HFFc6 (cell line): ENCODE results near the gene ZNF213. TPM values are rescaled to one million over a fixed set of nuclear protein-coding genes. Genes with fewer than 3 reads are reported as not detected.
A peak's percentile ranks its signal among the peaks of the same experiment; 100 is the strongest.

ENCODE experiments used
- DNase-seq: peaks from one replicate; pipeline ENCODE4 v3.0.0-alpha.2; 2018
- H3K27ac Mint-ChIP-seq: 2 replicates; pipeline ENCODE4 v1.8.0; 2020; ENCODE audit warnings: mild to moderate bottlenecking, mixed read lengths
- H3K27me3 Mint-ChIP-seq: 2 replicates; pipeline ENCODE4 v1.8.0; 2021; ENCODE audit warnings: mild to moderate bottlenecking, moderate library complexity, mixed read lengths; ENCODE audit not compliant: insufficient read depth
- H3K36me3 Mint-ChIP-seq: 2 replicates; pipeline ENCODE4 v1.8.0; 2021; ENCODE audit warnings: low read depth, mixed read lengths
- H3K4me1 Mint-ChIP-seq: 2 replicates; pipeline ENCODE4 v1.8.0; 2020; ENCODE audit warnings: low read depth, mixed read lengths
- H3K4me3 Mint-ChIP-seq: 2 replicates; pipeline ENCODE4 v1.8.0; 2020; ENCODE audit warnings: mild to moderate bottlenecking, moderate library complexity, mixed read lengths
- H3K9me3 Mint-ChIP-seq: 2 replicates; pipeline ENCODE4 v1.8.0; 2020; ENCODE audit warnings: mild to moderate bottlenecking, mixed read lengths
- total RNA-seq, 6 experiments: library from RNA; stranded (reverse); fragmentation: NEBNext Ultra II Directional; extraction: Animal tissue kit (Norgen Biotek cat#: 25700); gene quantifications; 2 replicates in 1 of 6; 3 replicates in 5 of 6; pipeline ENCODE4 v1.2.3, GENCODE V29; 2021
- TF ChIP-seq, protein P1 (sequence below): fragments of 200-600 bp; sonication (generic); IDR thresholded peaks from 2 replicates; pipeline ENCODE4 v1.5.0; 2021; ENCODE audit warnings: antibody characterized with exemption, mild to moderate bottlenecking

ZNF213 gene
- total RNA-seq, 6 experiments from 2014 or later, result 5.9 to 7.3 (median 6.9) TPM

DNA sequence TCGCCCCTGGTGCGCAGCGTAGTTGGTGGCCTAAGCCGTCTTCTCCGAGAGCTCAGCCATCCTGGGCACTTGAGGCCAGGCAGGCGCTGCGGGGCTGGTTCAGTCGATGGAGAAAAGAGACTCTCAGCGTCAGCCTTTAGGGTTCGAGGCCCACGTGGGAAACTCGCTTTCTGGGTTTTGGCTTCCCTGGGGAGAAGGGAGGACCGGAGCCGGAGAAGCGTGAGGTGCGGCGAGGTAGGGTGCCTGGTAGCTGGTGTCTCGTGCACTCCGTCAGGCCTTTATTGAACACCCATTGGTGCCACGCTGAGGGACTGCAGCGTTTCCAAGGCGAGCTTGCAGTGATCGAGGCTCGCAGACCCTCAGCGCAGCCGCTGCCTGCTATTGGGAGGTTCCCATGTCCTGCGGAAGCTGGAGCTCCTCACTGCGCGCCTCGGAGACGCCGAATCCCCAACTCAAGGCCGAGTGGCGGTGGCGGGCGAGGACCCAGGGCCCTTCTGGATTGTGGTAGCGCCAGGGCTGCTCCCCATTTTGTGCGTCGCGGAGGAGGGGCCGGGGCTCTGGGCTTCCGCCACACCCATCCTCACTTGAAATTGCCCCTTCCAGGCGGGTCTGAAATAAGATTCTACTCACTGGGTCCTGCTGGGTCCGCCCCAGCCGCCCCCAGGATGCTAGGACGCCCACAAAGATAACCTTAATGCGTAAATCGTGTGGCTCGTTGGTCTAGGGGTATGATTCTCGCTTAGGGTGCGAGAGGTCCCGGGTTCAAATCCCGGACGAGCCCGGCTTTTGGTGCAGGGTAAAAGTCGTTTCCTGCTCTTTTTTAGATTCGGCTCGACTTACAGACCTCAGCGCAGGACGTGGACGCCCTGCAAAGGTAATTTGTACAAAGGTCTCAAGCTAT lies 54.3 kb downstream of the ZNF213 start:
- H3K27me3 Mint-ChIP-seq, result peaks cover 17% of the 10 kb centered on the region
- TF ChIP-seq, protein P1, sequence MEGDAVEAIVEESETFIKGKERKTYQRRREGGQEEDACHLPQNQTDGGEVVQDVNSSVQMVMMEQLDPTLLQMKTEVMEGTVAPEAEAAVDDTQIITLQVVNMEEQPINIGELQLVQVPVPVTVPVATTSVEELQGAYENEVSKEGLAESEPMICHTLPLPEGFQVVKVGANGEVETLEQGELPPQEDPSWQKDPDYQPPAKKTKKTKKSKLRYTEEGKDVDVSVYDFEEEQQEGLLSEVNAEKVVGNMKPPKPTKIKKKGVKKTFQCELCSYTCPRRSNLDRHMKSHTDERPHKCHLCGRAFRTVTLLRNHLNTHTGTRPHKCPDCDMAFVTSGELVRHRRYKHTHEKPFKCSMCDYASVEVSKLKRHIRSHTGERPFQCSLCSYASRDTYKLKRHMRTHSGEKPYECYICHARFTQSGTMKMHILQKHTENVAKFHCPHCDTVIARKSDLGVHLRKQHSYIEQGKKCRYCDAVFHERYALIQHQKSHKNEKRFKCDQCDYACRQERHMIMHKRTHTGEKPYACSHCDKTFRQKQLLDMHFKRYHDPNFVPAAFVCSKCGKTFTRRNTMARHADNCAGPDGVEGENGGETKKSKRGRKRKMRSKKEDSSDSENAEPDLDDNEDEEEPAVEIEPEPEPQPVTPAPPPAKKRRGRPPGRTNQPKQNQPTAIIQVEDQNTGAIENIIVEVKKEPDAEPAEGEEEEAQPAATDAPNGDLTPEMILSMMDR, result no peak; the same call in 1 of the 2 replicates

GRCh38 chr16:3189869-3190268 lies 55.0 kb downstream of the ZNF213 start:
- Mint-ChIP-seq H3K27me3 (peaks cover 16% of the 10 kb centered on the region), H3K4me3 (peak overlapping the region; percentile 94), H3K36me3 (no peaks in the 10 kb centered on the region), H3K27ac (no peak overlapping the region), H3K9me3 (no peaks in the 10 kb centered on the region; the same call in 1 of the 2 replicates), H3K4me1 (peaks cover 35% of the 10 kb centered on the region)
- DNase-seq, result no peak
- TF ChIP-seq, protein P1, result no peak

More for the DNA sequence above, 54.3 kb downstream of the ZNF213 start:
- Mint-ChIP-seq H3K36me3 (no peaks in the 10 kb centered on the region), H3K9me3 (no peaks in the 10 kb centered on the region; the same call in 1 of the 2 replicates), H3K27ac (peak overlapping the region; percentile 81), H3K4me1 (peaks cover 38% of the 10 kb centered on the region), H3K4me3 (peak overlapping the region; percentile 94)
- peak; percentile 72 for DNase-seq

DNA sequence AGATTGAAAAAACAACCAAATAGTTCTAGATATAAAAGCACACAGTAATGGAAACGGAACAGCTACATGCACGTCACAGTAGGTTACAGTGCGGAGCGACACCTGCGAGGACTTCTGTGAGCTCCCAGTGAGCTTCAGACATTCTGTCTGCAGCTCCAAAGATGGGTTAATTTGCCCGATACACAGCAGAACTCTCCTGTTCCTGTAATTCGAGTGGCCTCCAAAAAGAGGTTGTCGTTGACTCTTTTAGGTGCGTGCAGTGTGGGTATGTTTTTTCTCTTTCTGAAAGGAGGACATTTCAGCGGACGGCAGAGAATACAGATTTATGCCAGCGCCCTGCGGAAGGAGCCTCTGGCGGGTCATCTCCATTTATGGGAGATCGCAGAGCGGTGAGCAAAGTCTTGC lies 56.1 kb downstream of the ZNF213 start:
- no peaks in the 10 kb centered on the region for H3K36me3 Mint-ChIP-seq
- peaks cover 35% of the 10 kb centered on the region for H3K4me1 Mint-ChIP-seq
- H3K27ac Mint-ChIP-seq, result peak overlapping the region; percentile 64; the same call in 1 of the 2 replicates
- H3K9me3 Mint-ChIP-seq, result no peaks in the 10 kb centered on the region; the same call in 1 of the 2 replicates
- peak overlapping the region; percentile 94 for H3K4me3 Mint-ChIP-seq
- TF ChIP-seq, protein P1, result no peak
- no peak for DNase-seq
- H3K27me3 Mint-ChIP-seq, result peaks cover 19% of the 10 kb centered on the region

Other genes with a start within 250 kb of the ZNF213 start
- gene FLYWCH1, start 223.1 kb upstream of the ZNF213 start, total RNA-seq, result 10 to 100 TPM; 30.3 to 34.9 (median 33.7) TPM
- gene KREMEN2, start 170.8 kb upstream of the ZNF213 start, total RNA-seq, result not detected
- 10 to 100 TPM in 5 of 6 experiments, 1 to 10 TPM in 1; 5.7 to 16.5 (median 13.7) TPM for gene PAQR4, start 165.7 kb upstream of the ZNF213 start, total RNA-seq
- 10 to 100 TPM; 21.1 to 40.8 (median 36.7) TPM for gene PKMYT1, start 154.6 kb upstream of the ZNF213 start, total RNA-seq
- not detected for gene CLDN9, start 122.1 kb upstream of the ZNF213 start, total RNA-seq
- gene CLDN6, start 116.8 kb upstream of the ZNF213 start, total RNA-seq, result under 1 TPM in 1 of 6 experiments, not detected in 5; 0.21 TPM
- gene TNFRSF12A, start 114.7 kb upstream of the ZNF213 start, total RNA-seq, result 100 to 1,000 TPM; 392 to 451 (median 429) TPM
- gene HCFC1R1, start 111.1 kb upstream of the ZNF213 start, total RNA-seq, result 10 to 100 TPM; 54.6 to 90.3 (median 83.2) TPM
- 10 to 100 TPM; 18.2 to 21.6 (median 19.9) TPM for gene THOC6, start 111.0 kb upstream of the ZNF213 start, total RNA-seq
- not detected for gene BICDL2, start 98.1 kb upstream of the ZNF213 start, total RNA-seq
- under 1 TPM in 3 of 6 experiments, not detected in 3; 0.05 to 0.17 (median 0.07) TPM for gene MMP25, start 88.5 kb upstream of the ZNF213 start, total RNA-seq
- gene IL32, start 69.4 kb upstream of the ZNF213 start, total RNA-seq, result 1 to 10 TPM in 5 of 6 experiments, under 1 TPM in 1; 1.00 to 2.3 (median 1.7) TPM
- not detected for gene ZSCAN10, start 35.7 kb upstream of the ZNF213 start, total RNA-seq
- 10 to 100 TPM in 2 of 6 experiments, 1 to 10 TPM in 4; 7.6 to 10.2 (median 9.5) TPM for gene ZNF205, start 22.4 kb upstream of the ZNF213 start, total RNA-seq
- not detected for gene OR1F1, start 53.2 kb downstream of the ZNF213 start, total RNA-seq
- gene ZNF200, start 100.1 kb downstream of the ZNF213 start, total RNA-seq, result 1 to 10 TPM; 5.1 to 6.3 (median 5.7) TPM
- under 1 TPM in 1 of 6 experiments, not detected in 5; 0.09 TPM for gene MEFV, start 121.6 kb downstream of the ZNF213 start, total RNA-seq
- 10 to 100 TPM; 19.7 to 24.5 (median 20.8) TPM for gene ZNF263, start 148.5 kb downstream of the ZNF213 start, total RNA-seq
- 1 to 10 TPM; 2.9 to 4.2 (median 3.5) TPM for gene TIGD7, start 170.4 kb downstream of the ZNF213 start, total RNA-seq
- 10 to 100 TPM; 12.7 to 16.6 (median 14.4) TPM for gene ZNF75A, start 170.5 kb downstream of the ZNF213 start, total RNA-seq
- not detected for gene OR2C1, start 220.9 kb downstream of the ZNF213 start, total RNA-seq